HUES64 (cell line): ENCODE measurements around the gene EED.
"Not testable (repeated sequence)": the region's sequence is repeated elsewhere in the genome, so short reads cannot be mapped to it uniquely, and the experiment has no call there.

Source experiments
- H3K27ac ChIP-seq: 2 replicates; pipeline ENCODE4 v1.7.0; 2013; ENCODE audit warnings: low read depth, low read length, inconsistent platforms
- H3K27me3 ChIP-seq: 2 replicates; pipeline ENCODE4 v1.6.1; 2013; ENCODE audit warnings: mild to moderate bottlenecking, low read length; ENCODE audit not compliant: insufficient read depth
- H3K36me3 ChIP-seq: 2 replicates; pipeline ENCODE4 v1.6.1; 2013; ENCODE audit warnings: mild to moderate bottlenecking, low read length; ENCODE audit not compliant: insufficient read depth
- H3K4me1 ChIP-seq: 2 replicates; pipeline ENCODE4 v1.6.1; 2013; ENCODE audit warnings: mild to moderate bottlenecking, low read length, moderate library complexity; ENCODE audit not compliant: insufficient read depth
- H3K4me3 ChIP-seq: 2 replicates; pipeline ENCODE4 v1.5.1; 2013; ENCODE audit warnings: mild to moderate bottlenecking, low read length, moderate library complexity
- H3K9ac ChIP-seq: 2 replicates; pipeline ENCODE4 v1.6.1; 2013; ENCODE audit warnings: mild to moderate bottlenecking, low read depth, low read length
- H3K9me3 ChIP-seq: 2 replicates; pipeline ENCODE4 v1.6.1; 2013; ENCODE audit warnings: low read depth, low read length; ENCODE audit not compliant: insufficient read depth
- WGBS: fragments of 150-250, 120-280 bp; methylation state at CpG from one replicate; pipeline ENCODE4 v1.1.7; 2013; ENCODE audit warnings: missing lambda C conversion rate; 5-methylcytosine and 5-hydroxymethylcytosine counted together

Gene EED

GRCh38 chr11:86301742-86302091, 57.2 kb downstream of the EED start:
- WGBS: 11% methylated on average over 6 of the region's 6 CpGs

DNA sequence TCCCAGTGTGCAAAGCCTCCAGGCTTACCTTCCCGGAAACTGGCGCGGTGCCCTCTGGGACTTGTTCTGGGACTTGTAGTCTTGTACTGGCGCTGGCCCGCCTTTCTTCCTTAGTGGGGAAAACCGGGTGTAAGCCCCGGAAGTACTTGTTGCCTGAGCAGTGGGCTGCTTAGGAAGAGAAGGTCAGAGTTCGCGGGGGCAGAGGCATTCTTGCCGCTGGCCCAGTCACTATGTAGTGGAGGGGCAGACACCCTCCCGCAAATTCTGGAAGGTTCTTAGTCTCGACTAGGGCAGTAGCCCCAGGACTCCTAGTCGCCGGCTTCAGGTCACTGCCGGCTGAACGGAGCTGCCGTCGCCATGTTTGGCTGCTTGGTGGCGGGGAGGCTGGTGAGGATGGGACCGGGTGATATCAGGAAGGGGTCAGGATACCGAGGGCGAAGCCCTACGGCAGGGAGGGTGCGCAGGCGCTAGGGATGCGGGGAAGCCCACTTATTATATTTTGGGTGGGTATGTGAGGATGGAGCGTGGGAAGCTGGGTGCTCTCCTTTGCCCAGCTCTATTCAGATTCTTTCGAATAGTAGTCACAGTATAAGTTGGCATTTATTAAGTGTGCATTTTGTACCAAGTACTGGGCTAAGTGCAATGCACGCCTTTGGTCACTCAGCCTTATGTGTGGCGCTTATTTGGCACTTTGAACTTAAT, 57.7 kb downstream of the EED start, which contains the start of gene HIKESHI:
TSS of gene HIKESHI (plus strand) at position 149 of the 702 bp plus-strand sequence. CDS start at position 358, 209 bp downstream.
- Histone ChIP-seq H3K36me3 (peaks cover 3% of the 10 kb centered on the region; the same call in 1 of the 2 replicates), H3K27me3 (peaks cover 5% of the 10 kb centered on the region; the same call in 1 of the 2 replicates), H3K4me3 (peak within 1 kb of the TSS; percentile 93), H3K27ac (peak within 1 kb of the TSS; percentile 90), H3K9me3 (no peaks in the 10 kb centered on the region), H3K4me1 (no peaks in the 10 kb centered on the region; the same call in 1 of the 2 replicates), H3K9ac (peak within 1 kb of the TSS; percentile 88)
- 2% methylated on average over 30 of the region's 30 CpGs for WGBS

More at GRCh38 chr11:86301742-86302091, 57.2 kb downstream of the EED start:
- no peaks in the 10 kb centered on the region for H3K9me3 ChIP-seq
- H3K4me3 ChIP-seq: peak overlapping the region; percentile 93
- H3K27me3 ChIP-seq: peaks cover 5% of the 10 kb centered on the region; the same call in 1 of the 2 replicates
- H3K9ac ChIP-seq: no peak overlapping the region
- no peak overlapping the region for H3K27ac ChIP-seq
- no peaks in the 10 kb centered on the region; the same call in 1 of the 2 replicates for H3K4me1 ChIP-seq
- H3K36me3 ChIP-seq: peaks cover 3% of the 10 kb centered on the region; the same call in 1 of the 2 replicates

GRCh38 chr11:86303257-86303656, 58.7 kb downstream of the EED start:
- Histone ChIP-seq H3K4me1 (no peaks in the 10 kb centered on the region; the same call in 1 of the 2 replicates), H3K27me3 (peaks cover 5% of the 10 kb centered on the region; the same call in 1 of the 2 replicates), H3K9ac (peak overlapping the region; percentile 88), H3K27ac (no peak overlapping the region), H3K4me3 (peak overlapping the region; percentile 93), H3K36me3 (peaks cover 3% of the 10 kb centered on the region; the same call in 1 of the 2 replicates), H3K9me3 (no peaks in the 10 kb centered on the region)
- 84% methylated on average over 2 of the region's 2 CpGs for WGBS

DNA sequence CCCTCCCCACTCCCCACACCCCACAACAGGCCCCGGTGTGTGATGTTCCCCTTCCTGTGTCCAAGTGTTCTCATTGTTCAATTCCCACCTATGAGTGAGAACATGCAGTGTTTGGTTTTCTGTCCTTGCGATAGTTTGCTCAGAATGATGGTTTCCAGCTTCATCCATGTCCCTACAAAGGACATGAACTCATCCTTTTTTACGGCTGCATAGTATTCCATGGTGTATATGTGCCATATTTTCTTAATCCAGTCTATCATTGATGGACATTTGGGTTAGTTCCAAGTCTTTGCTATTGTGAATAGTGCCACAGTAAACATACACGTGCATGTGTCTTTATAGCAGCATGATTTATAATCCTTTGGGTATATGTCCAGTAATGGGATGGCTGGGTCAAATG, 64.2 kb downstream of the EED start:
- not testable (repeated sequence) for H3K4me1 ChIP-seq, H3K9ac ChIP-seq, H3K4me3 ChIP-seq, H3K9me3 ChIP-seq, H3K27ac ChIP-seq, H3K36me3 ChIP-seq, H3K27me3 ChIP-seq
- no CpG with 5 or more reads among the region's 4 CpGs for WGBS

DNA sequence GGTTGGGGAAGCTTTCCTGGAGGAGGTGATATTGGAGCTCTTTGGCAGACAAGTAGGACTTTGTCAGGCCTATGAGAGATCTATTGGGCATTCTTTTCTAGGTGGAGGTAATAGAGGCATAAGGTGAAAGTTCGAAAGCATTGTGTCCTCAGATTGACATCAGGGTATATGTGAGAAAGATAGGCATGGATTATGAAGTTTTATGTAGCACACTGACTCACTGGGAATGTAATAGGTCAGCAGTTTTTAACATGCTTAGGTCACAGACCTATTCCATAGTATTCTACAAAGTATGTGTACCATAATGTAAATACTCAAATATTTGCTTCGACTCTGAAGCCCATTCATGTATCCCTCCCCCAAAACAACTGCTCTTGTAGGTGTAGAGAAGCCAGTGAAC, 69.2 kb downstream of the EED start:
- Histone ChIP-seq H3K36me3 (peaks cover 32% of the 10 kb centered on the region), H3K4me1 (no peaks in the 10 kb centered on the region), H3K4me3 (no peak overlapping the region), H3K27me3 (no peaks in the 10 kb centered on the region), H3K27ac (no peak overlapping the region), H3K9me3 (no peaks in the 10 kb centered on the region), H3K9ac (no peak overlapping the region)
- WGBS: 98% methylated on average over 1 of the region's 2 CpGs

DNA sequence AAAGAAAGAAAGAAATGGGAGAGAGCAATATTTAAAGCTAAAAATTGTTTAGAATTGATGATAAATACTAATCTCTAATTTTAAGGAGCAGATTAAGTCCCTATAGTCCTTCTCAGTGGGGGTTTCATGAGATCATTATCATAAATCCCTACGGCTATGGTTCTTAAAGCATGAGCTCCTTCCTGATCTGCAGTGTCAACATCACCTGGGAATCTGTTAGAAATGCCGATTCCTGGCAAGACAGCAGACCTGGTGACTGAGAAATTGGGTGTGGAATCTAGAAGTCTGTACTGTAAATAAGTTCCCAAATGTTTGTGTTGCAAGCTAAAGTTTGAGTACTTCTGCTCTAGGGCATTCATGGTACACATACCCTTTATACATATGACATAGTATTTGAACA, 70.1 kb downstream of the EED start:
- no peaks in the 10 kb centered on the region for H3K4me1 ChIP-seq
- peaks cover 39% of the 10 kb centered on the region for H3K36me3 ChIP-seq
- WGBS: 80% methylated on average over 2 of the region's 2 CpGs

More for the DNA sequence above, 70.1 kb downstream of the EED start:
- H3K27me3 ChIP-seq: no peaks in the 10 kb centered on the region
- H3K4me3 ChIP-seq: no peak overlapping the region
- H3K27ac ChIP-seq: no peak overlapping the region
- H3K9ac ChIP-seq: no peak overlapping the region
- H3K9me3 ChIP-seq: no peaks in the 10 kb centered on the region
